A673 (cell line): ENCODE data around the gene DOCK10.

Experiments
- CTCF ChIP-seq: fragments of 300-800, 200-600 bp; sonication (generic); conservative IDR thresholded peaks from 2 replicates; pipeline ENCODE4 v1.5.1; 2017; ENCODE audit warnings: low read depth, mild to moderate bottlenecking, antibody characterized with exemption, low read length, moderate library complexity, mixed read lengths
- EZH2 ChIP-seq: fragments of 200-600 bp; sonication (generic); IDR thresholded peaks from 2 replicates; pipeline ENCODE4 v1.6.1; 2017; ENCODE audit warnings: borderline replicate concordance, low read depth, mild to moderate bottlenecking, mixed read lengths, antibody characterized with exemption, low read length; ENCODE audit not compliant: poor library complexity, severe bottlenecking

GRCh38 chr2:225074919-225075681 lies 32.8 kb upstream of the DOCK10 start:
- TF ChIP-seq CTCF = no peak
- TF ChIP-seq EZH2 = no peak
